HUDEP-2 (cell line): ENCODE measurements around the gene ISCU.
"Not testable (repeated sequence)": the region's sequence is repeated elsewhere in the genome, so short reads cannot be mapped to it uniquely, and the experiment has no call there.

Experiments used
- DNase-seq, 76 experiments: peaks; one replicate each; lab custom pipeline; 2025; ENCODE audit not compliant: unreplicated experiment in 76 of 76; lab: John Stamatoyannopoulos, UW

ISCU gene

GRCh38 chr12:108586306-108586705 is 23.9 kb downstream of the ISCU start:
- no peak for DNase-seq

GRCh38 chr12:108587826-108588225 is 25.4 kb downstream of the ISCU start:
- no peak for DNase-seq

- DNase-seq = no peak
These were observed 26.8 kb downstream of the ISCU start for GRCh38 chr12:108589028-108589839.

GRCh38 chr12:108589840-108590229 is 27.4 kb downstream of the ISCU start:
- no peak for DNase-seq

- not testable (repeated sequence) for DNase-seq
These were observed 28.1 kb downstream of the ISCU start for GRCh38 chr12:108590463-108590862.

GRCh38 chr12:108591267-108591980 is 29.0 kb downstream of the ISCU start:
- no peak for DNase-seq

GRCh38 chr12:108592033-108592909 is 29.9 kb downstream of the ISCU start:
- DNase-seq = no peak

- DNase-seq = no peak
These were observed 32.0 kb downstream of the ISCU start for GRCh38 chr12:108594323-108594903.

GRCh38 chr12:108594960-108595710 is 32.7 kb downstream of the ISCU start:
- DNase-seq = no peak

GRCh38 chr12:108595711-108596647 is 33.6 kb downstream of the ISCU start:
- no peak for DNase-seq

- DNase-seq = no peak
These were observed 34.6 kb downstream of the ISCU start for GRCh38 chr12:108596854-108597558.

- DNase-seq = no peak
These were observed 35.4 kb downstream of the ISCU start, which contains the start of gene TMEM119 for GRCh38 chr12:108597559-108598471. TSS of gene TMEM119 (minus strand) at chr12:108598084. CDS start at chr12:108592383, 5,701 bp downstream.

- no peak for DNase-seq
These were observed 36.3 kb downstream of the ISCU start for GRCh38 chr12:108598553-108599250.

- no peak for DNase-seq
These were observed 37.1 kb downstream of the ISCU start for GRCh38 chr12:108599541-108599940.

- DNase-seq = no peak
These were observed 37.7 kb downstream of the ISCU start for GRCh38 chr12:108599948-108600701.

GRCh38 chr12:108600702-108601007 is 38.3 kb downstream of the ISCU start:
- no peak for DNase-seq
